Mammary epithelial cell (primary cell): ENCODE measurements around the gene ICAM1.

Experiments used
- EZH2 ChIP-seq: IDR thresholded peaks from 2 replicates; pipeline ENCODE4 v1.6.1; 2012; ENCODE audit warnings: low read length, inconsistent platforms, borderline replicate concordance
- TF ChIP-seq, protein P1 (sequence below), 2 donors: IDR thresholded peaks in 1 of 2; conservative IDR thresholded peaks in 1 of 2; 2 replicates each; pipeline ENCODE4 v1.5.1; 2011 to 2012; ENCODE audit warnings: inconsistent platforms in 2 of 2, low read length in 2 of 2, mild to moderate bottlenecking in 2 of 2, control low read depth in 1 of 2, low read depth in 1 of 2; ENCODE audit not compliant: insufficient read depth in 1 of 2; ENCODE audit errors: extremely low read depth in 1 of 2

DNA sequence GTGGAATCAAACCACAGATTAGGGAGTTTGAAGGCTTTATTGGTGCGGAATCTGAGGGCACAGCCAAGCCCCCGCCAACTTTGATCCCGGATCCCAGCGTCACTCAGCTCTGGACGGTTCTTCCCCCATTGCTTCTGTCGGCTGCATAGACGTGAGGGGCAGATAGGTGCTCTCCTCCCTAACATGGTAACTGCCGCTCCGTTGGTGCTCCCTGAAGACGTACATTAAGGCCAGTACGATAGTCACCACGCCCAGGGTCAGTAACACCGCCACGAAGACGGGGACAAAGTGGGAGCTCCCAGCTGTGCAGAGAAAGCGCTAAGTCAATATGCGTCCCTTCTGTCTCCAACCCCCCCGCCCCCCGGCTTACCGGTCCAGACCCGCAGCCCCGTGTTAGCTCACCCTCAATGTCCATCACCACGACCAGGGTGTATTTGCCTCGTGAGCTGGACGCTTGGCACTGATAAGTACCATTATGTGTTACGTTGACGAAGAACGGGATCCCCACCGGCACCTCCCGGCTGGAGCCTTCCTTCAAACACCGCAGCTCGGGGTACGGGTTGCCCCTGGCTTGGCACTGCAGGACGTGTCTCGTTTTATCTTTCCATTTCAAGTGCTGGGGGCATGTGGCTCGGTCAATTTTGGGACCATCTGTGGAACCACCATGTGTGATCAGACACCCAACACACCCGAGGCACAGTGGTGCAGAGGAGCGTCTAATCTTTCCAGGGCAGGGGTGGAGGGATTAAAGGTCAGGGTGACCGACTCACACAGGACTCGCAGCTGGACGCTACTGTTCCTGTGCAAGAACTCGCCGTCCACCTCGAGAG lies 63.1 kb downstream of the ICAM1 start:
- TF ChIP-seq, protein P1, sequence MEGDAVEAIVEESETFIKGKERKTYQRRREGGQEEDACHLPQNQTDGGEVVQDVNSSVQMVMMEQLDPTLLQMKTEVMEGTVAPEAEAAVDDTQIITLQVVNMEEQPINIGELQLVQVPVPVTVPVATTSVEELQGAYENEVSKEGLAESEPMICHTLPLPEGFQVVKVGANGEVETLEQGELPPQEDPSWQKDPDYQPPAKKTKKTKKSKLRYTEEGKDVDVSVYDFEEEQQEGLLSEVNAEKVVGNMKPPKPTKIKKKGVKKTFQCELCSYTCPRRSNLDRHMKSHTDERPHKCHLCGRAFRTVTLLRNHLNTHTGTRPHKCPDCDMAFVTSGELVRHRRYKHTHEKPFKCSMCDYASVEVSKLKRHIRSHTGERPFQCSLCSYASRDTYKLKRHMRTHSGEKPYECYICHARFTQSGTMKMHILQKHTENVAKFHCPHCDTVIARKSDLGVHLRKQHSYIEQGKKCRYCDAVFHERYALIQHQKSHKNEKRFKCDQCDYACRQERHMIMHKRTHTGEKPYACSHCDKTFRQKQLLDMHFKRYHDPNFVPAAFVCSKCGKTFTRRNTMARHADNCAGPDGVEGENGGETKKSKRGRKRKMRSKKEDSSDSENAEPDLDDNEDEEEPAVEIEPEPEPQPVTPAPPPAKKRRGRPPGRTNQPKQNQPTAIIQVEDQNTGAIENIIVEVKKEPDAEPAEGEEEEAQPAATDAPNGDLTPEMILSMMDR (conservative IDR thresholded peaks at IDR 0.05 in 1 of 2, IDR thresholded peaks at IDR 0.05 in 1 of 2; ENCODE audit: extremely low read depth in 1 of 2, insufficient read depth in 1 of 2, low read depth in 1 of 2, low read length in 2 of 2): no peak
- no peak for TF ChIP-seq EZH2
